ENCODE measurements around the gene ZNF254.
"Not testable (repeated sequence)": the region's sequence is repeated elsewhere in the genome, so short reads cannot be mapped to it uniquely, and the experiment has no call there.

ZNF254 gene

DNA sequence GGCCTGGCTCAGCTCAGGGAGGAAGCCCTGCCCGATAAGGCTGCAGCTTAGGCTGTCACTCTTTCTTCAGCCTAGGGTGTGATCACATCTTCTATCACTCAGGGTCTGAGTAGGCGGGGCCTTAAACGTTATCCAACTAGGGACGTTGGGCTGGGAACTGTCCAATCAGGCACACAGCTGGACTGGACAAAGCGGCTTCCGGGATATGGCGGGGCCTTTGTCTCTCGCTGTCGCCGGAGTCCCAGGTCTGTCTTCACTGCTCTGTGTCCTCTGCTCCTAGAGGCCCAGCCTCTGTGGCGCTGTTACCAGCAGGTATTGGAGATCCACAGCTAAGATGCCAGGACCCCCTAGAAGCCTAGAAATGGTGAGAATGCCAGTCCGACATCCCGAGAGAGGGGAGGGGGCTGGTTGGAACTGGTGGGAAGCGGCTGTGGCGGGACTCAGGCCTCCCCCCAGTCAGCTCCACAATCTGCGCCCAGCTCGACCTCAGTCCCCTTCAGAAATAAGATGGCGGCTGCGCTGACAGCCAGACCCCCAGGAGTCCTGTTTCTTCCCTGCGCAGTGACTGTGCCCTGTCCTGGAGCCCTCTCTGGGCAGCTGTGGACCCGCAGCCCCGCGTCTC, at the start of gene ZNF254:
TSS of gene ZNF254 (plus strand) at position 214 of the 622 bp plus-strand sequence. CDS start at position 335, 121 bp downstream.
- DNase-seq (ENCODE audit: low read depth): peak; percentile 62

DNA sequence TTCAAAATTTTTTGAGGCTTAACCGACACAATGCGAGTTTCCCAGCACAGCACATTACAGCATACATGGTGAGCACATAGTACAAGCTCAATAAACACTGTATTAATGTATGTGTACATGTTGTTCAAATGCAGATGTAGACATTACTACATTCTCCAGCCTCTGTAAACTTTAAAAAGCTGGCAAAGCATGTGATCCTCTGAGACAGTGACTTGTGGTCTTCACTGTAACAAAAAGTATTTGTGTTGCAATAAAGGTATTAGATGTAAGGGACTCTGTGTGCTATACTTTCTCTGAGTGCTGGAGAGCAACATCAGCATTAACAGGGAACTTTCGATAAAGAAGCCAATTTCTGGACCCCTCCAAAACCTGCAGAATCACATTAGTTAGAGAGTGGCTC, 46.4 kb upstream of the ZNF254 start:
- DNase-seq (ENCODE audit: low read depth): no peak

DNA sequence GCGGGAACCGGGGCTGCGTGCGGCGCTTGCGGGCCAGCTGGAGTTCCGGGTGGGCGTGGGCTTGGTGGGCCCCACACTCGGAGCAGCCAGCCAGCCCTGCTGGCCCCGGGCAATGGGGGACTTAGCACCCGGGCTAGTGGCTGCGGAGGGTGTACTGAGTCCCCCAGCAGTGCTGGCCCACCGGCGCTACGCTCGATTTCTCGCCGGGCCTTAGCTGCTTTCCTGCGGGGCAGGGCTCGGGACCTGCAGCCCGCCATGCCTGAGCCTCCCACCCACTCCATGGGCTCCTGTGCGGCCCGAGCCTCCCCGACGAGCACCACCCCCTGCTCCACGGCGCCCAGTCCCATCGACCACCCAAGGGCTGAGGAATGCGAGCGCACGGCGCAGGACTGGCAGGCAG, 45.7 kb upstream of the ZNF254 start:
- DNase-seq (ENCODE audit: low read depth): not testable (repeated sequence)

- no peak for DNase-seq (ENCODE audit: low read depth)
Observed at GRCh38 chr19:24046550-24046949, 40.4 kb upstream of the ZNF254 start.

DNA sequence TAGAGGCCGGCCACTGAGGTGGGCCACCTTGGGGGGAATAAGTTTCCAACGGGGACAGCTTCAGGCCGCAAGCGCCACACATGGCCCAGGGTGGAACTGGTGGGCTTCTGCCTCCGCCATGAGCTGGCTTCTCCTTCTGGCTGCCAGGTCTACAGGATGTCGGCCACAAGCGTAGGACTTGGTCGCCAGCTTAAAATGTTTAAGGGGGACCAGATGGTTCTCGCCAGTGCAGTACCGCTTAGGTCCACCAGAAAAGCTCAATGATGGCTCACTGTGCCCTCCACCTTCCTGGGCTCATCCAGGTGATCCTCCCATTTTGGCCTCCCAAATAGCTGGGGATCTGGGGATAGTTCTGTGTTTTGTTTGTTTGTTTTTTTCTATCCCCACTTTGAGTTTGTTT, 38.7 kb upstream of the ZNF254 start:
- no peak for DNase-seq (ENCODE audit: low read depth)

DNA sequence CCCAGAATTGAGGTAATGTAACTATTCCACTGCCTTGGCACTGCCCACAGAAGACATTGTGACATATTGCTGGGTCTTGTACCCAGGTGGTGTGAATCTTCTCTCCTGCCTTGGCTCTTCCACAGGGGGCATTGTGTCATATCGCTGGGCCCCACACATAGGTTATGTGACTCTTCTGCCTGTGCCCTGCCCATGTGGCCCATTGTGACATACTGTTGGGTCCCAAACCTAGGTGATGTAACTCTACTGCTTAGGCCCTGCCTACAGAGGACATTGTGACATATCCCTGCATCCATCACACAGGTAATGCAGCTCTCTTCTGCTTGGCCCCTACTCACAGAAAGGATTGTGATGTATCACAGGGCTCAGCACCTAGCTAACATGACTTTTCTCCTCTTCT, 37.5 kb upstream of the ZNF254 start:
- DNase-seq (ENCODE audit: low read depth): no peak

DNA sequence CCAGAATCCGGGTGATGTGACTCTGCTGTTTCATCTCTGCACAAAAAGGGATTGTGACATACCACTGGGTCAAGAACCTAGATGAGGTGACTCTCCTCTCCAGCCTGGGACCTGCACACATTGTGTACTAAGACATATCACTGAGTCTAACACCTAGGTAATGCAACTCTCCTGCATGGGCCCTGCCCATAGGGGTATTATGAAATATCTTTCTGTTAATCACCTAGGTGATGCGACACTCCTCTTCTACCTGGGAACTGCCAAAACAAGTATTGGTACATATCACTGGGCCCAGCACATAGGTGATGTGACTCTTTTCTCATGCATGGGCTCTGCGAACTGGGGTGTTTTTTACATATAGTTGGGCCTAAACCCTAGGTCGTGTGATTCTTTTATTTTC, 35.5 kb upstream of the ZNF254 start:
- DNase-seq (ENCODE audit: low read depth): no peak

GRCh38 chr19:24052811-24053210, 34.2 kb upstream of the ZNF254 start:
- DNase-seq (ENCODE audit: low read depth): no peak

GRCh38 chr19:24053601-24054000, 33.4 kb upstream of the ZNF254 start:
- DNase-seq (ENCODE audit: low read depth): no peak

GRCh38 chr19:24054044-24054935, 32.7 kb upstream of the ZNF254 start:
- DNase-seq (ENCODE audit: low read depth): no peak

GRCh38 chr19:24055548-24055947, 31.4 kb upstream of the ZNF254 start:
- DNase-seq (ENCODE audit: low read depth): no peak

GRCh38 chr19:24057144-24057543, 29.8 kb upstream of the ZNF254 start:
- DNase-seq (ENCODE audit: low read depth): no peak

GRCh38 chr19:24059563-24060295, 27.3 kb upstream of the ZNF254 start:
- DNase-seq (ENCODE audit: low read depth): no peak

GRCh38 chr19:24060687-24061356, 26.2 kb upstream of the ZNF254 start:
- DNase-seq (ENCODE audit: low read depth): no peak

DNA sequence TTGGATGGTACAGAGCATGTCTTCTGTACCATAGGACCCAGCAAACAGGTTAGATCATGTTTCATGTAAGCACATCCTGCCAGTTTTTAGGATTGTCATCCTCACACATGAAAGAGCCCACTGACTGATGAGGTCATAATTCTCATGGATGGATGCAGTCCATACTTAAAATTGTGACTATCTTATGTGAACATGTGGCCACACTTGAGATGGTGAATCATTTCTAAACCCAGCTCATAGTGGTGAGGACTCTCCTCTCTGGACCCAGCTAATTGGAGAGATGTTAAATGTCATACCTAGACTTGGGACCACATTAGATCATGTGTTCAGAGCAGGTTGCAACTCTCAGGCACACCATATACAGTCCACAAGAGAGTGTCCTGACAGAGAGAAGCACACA, 24.8 kb upstream of the ZNF254 start:
- no peak for DNase-seq (ENCODE audit: low read depth)

DNA sequence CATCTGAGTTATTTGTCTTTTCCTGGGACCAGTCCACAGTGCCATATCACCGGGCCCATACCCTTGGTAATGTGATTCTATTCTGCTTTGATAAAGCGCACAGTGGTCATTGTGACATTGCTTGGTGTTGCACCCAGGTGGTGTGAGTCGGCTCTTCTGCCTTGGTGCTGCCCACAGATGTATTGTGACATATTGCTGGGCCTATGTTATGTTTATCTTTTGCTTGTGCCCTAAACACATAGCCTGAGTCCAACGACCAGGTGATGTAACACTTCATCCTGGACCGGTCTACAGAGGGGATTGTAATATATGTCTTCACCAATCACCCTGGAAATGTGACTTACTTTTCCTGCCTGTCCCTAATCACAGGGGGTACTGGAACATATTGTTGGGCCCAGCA, 23.7 kb upstream of the ZNF254 start:
- no peak for DNase-seq (ENCODE audit: low read depth)

DNA sequence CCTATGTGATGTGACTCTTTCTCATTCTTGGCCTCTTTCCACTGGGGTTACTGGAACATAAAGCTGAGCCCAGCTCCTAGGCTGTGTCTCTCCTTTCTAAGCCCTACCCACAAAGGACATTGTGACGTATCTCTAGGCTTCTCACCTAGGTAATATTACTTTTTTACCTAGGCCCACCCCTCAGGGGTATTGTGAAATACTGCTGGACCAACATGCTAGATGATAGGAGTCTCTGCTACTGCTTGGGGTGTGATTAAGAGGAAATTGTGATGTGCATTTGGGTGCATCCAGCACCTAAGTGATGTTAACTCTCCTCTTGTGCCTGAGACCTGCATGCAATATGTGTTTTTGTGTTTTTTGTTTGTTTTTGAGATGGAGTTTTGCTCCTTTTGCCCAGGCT, 22.8 kb upstream of the ZNF254 start:
- DNase-seq (ENCODE audit: low read depth): no peak

- DNase-seq (ENCODE audit: low read depth): no peak
Observed at GRCh38 chr19:24065243-24065642, 21.7 kb upstream of the ZNF254 start.

DNA sequence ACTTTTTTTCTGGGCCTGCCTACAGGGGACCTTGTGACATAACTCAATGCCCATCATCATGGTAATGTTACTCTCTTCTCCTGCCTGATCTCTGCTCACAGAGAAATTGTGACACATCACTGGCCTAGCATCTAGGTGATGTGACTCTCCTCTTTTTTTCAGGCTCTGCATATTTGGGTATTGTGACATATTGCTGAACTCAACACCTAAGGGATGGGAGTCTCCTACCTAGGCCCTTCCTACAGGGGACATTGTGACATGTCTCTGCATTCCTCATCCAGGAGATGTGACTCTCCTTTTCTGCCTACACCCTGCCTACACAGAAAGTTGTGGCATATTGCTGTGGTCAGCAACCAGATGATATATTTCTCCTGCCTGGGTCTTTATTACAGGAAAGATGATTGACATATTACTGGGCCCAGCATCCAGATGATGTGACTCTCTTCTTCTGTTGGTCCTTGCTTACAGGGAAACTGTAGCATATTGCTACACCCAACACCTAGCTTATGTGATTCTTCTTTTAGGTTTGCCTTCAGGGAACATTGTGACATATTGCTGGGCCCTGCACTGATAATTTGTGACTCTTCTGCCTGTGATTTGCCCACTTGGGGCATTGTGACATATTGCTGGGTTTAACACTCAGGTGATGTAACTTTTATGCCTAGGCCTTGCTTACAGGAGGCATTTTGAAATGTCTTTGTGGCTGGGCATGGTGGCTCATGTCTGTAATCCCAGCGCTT, 21.0 kb upstream of the ZNF254 start:
- DNase-seq (ENCODE audit: low read depth): no peak

GRCh38 chr19:24069905-24070657, 16.9 kb upstream of the ZNF254 start:
- DNase-seq (ENCODE audit: low read depth): no peak

GRCh38 chr19:24071078-24071477, 15.9 kb upstream of the ZNF254 start:
- DNase-seq (ENCODE audit: low read depth): no peak

All from stimulated activated CD8-positive, alpha-beta memory T cell treated with anti-CD3 and anti-CD28 coated beads, Interleukin-12 subunit alpha, Interleukin-12 subunit beta, amount 100 ng/mL, for 1 hour (primary cell).